ENCODE data around the gene NELL1.

DNA sequence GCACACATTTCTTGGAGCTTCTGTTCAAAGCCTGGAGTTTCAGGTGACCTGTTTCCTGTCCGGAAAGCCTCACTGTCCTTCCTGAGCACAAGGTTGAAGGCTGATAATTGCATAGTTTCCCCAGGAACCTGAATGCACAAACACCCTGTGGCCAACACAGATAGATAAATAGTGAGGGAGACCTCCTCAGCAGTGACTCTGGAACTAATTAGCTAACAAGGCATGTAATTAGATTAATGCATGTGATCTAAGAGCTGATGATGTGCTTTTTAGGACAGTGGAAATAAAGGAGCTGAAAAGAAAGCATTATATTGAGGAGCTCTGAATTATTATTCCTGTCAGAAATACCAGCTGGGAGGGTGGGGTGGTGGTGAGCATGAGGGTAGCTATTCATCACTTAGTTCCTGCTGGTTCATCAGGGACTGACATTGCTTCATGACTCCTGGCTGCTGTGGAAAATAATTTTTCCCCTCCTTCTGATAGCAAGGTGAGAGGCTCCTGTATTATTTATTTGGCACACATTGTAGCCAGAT, 101.1 kb downstream of the NELL1 start:
- TF ChIP-seq, protein P1, sequence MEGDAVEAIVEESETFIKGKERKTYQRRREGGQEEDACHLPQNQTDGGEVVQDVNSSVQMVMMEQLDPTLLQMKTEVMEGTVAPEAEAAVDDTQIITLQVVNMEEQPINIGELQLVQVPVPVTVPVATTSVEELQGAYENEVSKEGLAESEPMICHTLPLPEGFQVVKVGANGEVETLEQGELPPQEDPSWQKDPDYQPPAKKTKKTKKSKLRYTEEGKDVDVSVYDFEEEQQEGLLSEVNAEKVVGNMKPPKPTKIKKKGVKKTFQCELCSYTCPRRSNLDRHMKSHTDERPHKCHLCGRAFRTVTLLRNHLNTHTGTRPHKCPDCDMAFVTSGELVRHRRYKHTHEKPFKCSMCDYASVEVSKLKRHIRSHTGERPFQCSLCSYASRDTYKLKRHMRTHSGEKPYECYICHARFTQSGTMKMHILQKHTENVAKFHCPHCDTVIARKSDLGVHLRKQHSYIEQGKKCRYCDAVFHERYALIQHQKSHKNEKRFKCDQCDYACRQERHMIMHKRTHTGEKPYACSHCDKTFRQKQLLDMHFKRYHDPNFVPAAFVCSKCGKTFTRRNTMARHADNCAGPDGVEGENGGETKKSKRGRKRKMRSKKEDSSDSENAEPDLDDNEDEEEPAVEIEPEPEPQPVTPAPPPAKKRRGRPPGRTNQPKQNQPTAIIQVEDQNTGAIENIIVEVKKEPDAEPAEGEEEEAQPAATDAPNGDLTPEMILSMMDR (conservative IDR thresholded peaks at IDR 0.05 in 1 of 2, IDR thresholded peaks at IDR 0.05 in 1 of 2; ENCODE audit: low read depth in 1 of 2, low read length in 2 of 2), result no peak
- no peak for TF ChIP-seq EZH2 (IDR thresholded peaks at IDR 0.05; ENCODE audit: low read length, missing control alignments)
